PC-3 (cell line): ENCODE measurements around the gene HOXB1. TPM values are rescaled to one million over a fixed set of nuclear protein-coding genes. Genes with fewer than 3 reads are reported as not detected.
A peak's percentile ranks its signal among the peaks of the same experiment; 100 is the strongest.
"Not testable (repeated sequence)": the region's sequence is repeated elsewhere in the genome, so short reads cannot be mapped to it uniquely, and the experiment has no call there.

Experiments used
- ATAC-seq: fragments of 200-7000 bp; cut with Tn5 transposase; 2 replicates; pipeline ENCODE4 v1.9.1; 2020; ENCODE audit warnings: mild to moderate bottlenecking, moderate library complexity
- BruUV-seq: library from RNA; stranded (reverse); fragments of 400-500 nt; replicated peaks from 2 replicates; lab custom pipeline; 2021; lab: Mats Ljungman, UMichigan
- CTCF ChIA-PET: fragments of 300-600 bp; sonication (Branson Sonifier 250); formaldehyde crosslinking; loops from one replicate; lab custom pipeline; 2022; ENCODE audit warnings: antibody characterized with exemption; lab: Charles Lee
- POLR2A ChIA-PET: fragments of 300-600 bp; sonication (Branson Sonifier 250); formaldehyde crosslinking; loops from one replicate; lab custom pipeline; 2022; ENCODE audit warnings: antibody characterized with exemption; ENCODE audit not compliant: unreplicated experiment; lab: Charles Lee
- DNase-seq: peaks from one replicate; pipeline ENCODE4 v3.0.0-alpha.2; 2015
- H2AFZ ChIP-seq: fragments of 300-600 bp; sonication (generic); 2 replicates; pipeline ENCODE4 v1.6.0; 2016; ENCODE audit warnings: antibody characterized with exemption, low read length
- H3F3A ChIP-seq: fragments of 300-600 bp; sonication (generic); one replicate; pipeline ENCODE4 v1.6.0; 2017; ENCODE audit warnings: antibody characterized with exemption, low read length, control low read depth, mild to moderate bottlenecking; ENCODE audit not compliant: unreplicated experiment
- H3K27ac ChIP-seq: fragments of 300-600 bp; sonication (generic); 2 replicates; pipeline ENCODE4 v1.5.1; 2016; ENCODE audit warnings: mild to moderate bottlenecking, low read length
- H3K27me3 ChIP-seq: fragments of 300-600 bp; sonication (generic); 2 replicates; pipeline ENCODE4 v1.6.1; 2016; ENCODE audit warnings: low read length, mixed read lengths
- H3K36me3 ChIP-seq: fragments of 300-600 bp; sonication (generic); 2 replicates; pipeline ENCODE4 v1.6.1; 2016; ENCODE audit warnings: low read depth, mixed run types, low read length, mixed read lengths
- H3K4me1 ChIP-seq: fragments of 300-600 bp; sonication (generic); 2 replicates; pipeline ENCODE4 v1.5.1; 2016; ENCODE audit warnings: low read length; ENCODE audit not compliant: insufficient read depth
- H3K4me2 ChIP-seq: fragments of 300-600 bp; sonication (generic); 2 replicates; pipeline ENCODE4 v1.6.0; 2016; ENCODE audit warnings: low read length
- H3K4me3 ChIP-seq: fragments of 300-600 bp; sonication (generic); 2 replicates; pipeline ENCODE4 v1.5.1; 2016; ENCODE audit warnings: mild to moderate bottlenecking, low read length, mixed read lengths
- H3K79me2 ChIP-seq: fragments of 300-600 bp; sonication (generic); 2 replicates; pipeline ENCODE4 v1.6.1; 2017; ENCODE audit warnings: low read length, mixed read lengths
- H3K9ac ChIP-seq: fragments of 300-600 bp; sonication (generic); 2 replicates; pipeline ENCODE4 v1.6.0; 2016; ENCODE audit warnings: mild to moderate bottlenecking, low read length
- H3K9me2 ChIP-seq: fragments of 300-600 bp; sonication (generic); replicated peaks from 2 replicates; pipeline ENCODE4 v1.6.1; 2016; ENCODE audit warnings: mixed run types, low read length, mixed read lengths
- H3K9me3 ChIP-seq: fragments of 300-600 bp; sonication (generic); 2 replicates; pipeline ENCODE4 v1.6.1; 2016; ENCODE audit warnings: low read length, mixed read lengths
- H4K20me1 ChIP-seq: fragments of 300-600 bp; sonication (generic); 2 replicates; pipeline ENCODE4 v1.6.1; 2016; ENCODE audit warnings: low read length, mixed read lengths
- EZH2 ChIP-seq: fragments of 300-600 bp; sonication (generic); IDR thresholded peaks from one replicate; pipeline ENCODE4 v1.6.1; 2017; ENCODE audit warnings: antibody characterized with exemption, mild to moderate bottlenecking, low read length; ENCODE audit not compliant: unreplicated experiment
- EZH2phosphoT487 ChIP-seq: fragments of 300-600 bp; sonication (generic); IDR thresholded peaks from 2 replicates; pipeline ENCODE4 v1.6.1; 2018; ENCODE audit warnings: mild to moderate bottlenecking, antibody characterized with exemption, low read length, borderline replicate concordance
- intact Hi-C: fragments of 100-400 bp; cut with micrococcal nuclease; formaldehyde crosslinking; loops from 2 replicates; pipeline ENCODE4 v1.9.0; 2023
- total RNA-seq: library from RNA; depleted of rRNA; stranded (reverse); fragments of >200 nt; gene quantifications from 2 replicates; pipeline ENCODE4 v1.2.3, GENCODE V29; 2014
- TF ChIP-seq, protein P1 (sequence below): fragments of 300-600 bp; sonication (generic); conservative IDR thresholded peaks from 2 replicates; pipeline ENCODE4 v1.5.1; 2017; ENCODE audit warnings: antibody characterized with exemption, low read depth, mild to moderate bottlenecking, low read length

HOXB1 gene
- total RNA-seq, 1 experiment from 2014 or later: not detected

DNA sequence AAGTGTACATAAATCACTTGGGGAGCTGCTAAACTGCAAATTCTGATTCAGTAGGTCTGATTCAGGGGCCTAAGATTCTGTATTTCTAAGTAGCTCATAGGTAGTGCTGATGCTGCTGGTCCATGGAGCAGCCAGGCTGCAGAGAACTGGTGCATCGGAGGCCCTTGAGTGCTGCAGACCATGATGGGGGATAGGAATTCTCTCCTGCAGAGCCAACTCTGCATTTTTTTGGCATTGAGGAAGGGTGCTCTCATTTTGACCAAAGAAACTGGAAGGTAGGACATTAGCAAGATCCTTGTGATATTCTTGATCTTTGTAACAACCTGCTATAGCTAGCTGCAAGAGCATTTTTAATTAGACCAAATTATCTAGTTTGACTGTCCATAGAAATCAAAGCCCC is 9.4 kb upstream of the HOXB1 start:
- DNase-seq (no peak), ATAC-seq (no peak)
- Histone ChIP-seq H3K9me3 (no peaks in the 10 kb centered on the region), H3K79me2 (no peaks in the 10 kb centered on the region), H3K27ac (no peak overlapping the region), H3K4me2 (no peak overlapping the region), H3K4me1 (0 out of 2 replicates have a peak, but pooled peaks cover 3% of the 10 kb centered on the region), H3K27me3 (no peaks in the 10 kb centered on the region), H3K36me3 (no peaks in the 10 kb centered on the region), H3K9me2 (no peaks in the 10 kb centered on the region), H3K4me3 (no peak overlapping the region), H3F3A (no peaks in the 10 kb centered on the region), H4K20me1 (no peaks in the 10 kb centered on the region), H3K9ac (no peak overlapping the region), H2AFZ (no peak overlapping the region)
- BruUV-seq: no TSS peak
- ChIA-PET POLR2A (interaction anchor here (1.0 kb wide), 1 partner anchor 15 kb away, joined by 3 read pairs; no protein-coding TSS in a partner anchor), CTCF (no interaction called here)
- intact Hi-C loops: no loop called here
- no peak for TF ChIP-seq EZH2phosphoT487

DNA sequence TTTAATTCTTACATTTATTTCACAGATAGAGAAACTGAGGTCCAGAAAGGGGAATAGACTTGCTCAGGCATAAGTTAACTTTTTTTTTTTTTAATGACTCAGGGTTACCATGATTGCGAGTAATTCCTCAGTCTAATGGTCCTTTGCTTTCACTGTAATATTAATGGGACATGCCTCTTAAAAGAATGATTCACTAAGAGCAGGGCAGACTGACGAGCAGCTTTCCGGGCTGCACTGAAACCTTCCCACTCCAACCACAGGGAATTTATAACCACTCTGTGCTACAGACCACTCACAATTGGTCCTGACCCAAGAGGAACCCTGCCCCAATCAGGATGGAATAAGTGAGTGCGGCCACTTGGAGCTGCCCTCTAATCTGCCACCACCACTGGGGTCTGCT is 8.4 kb upstream of the HOXB1 start:
- ATAC-seq: peak; percentile 68
- Histone ChIP-seq H3K9me3 (no peaks in the 10 kb centered on the region), H3F3A (no peaks in the 10 kb centered on the region), H3K36me3 (no peaks in the 10 kb centered on the region), H3K27me3 (no peaks in the 10 kb centered on the region), H3K27ac (no peak overlapping the region), H3K9me2 (no peaks in the 10 kb centered on the region), H2AFZ (no peak overlapping the region), H4K20me1 (no peaks in the 10 kb centered on the region), H3K9ac (no peak overlapping the region), H3K4me3 (no peak overlapping the region), H3K4me1 (0 out of 2 replicates have a peak, but pooled peaks cover 3% of the 10 kb centered on the region), H3K4me2 (no peak overlapping the region), H3K79me2 (no peaks in the 10 kb centered on the region)
- intact Hi-C loops: loop anchor here (5.0 kb wide), 1 partner anchor 112 kb away; no protein-coding TSS in a partner anchor
- POLR2A ChIA-PET: no interaction called here
- no TSS peak for BruUV-seq
- CTCF ChIA-PET: no interaction called here
- DNase-seq: peak; percentile 57
- TF ChIP-seq, protein P1, sequence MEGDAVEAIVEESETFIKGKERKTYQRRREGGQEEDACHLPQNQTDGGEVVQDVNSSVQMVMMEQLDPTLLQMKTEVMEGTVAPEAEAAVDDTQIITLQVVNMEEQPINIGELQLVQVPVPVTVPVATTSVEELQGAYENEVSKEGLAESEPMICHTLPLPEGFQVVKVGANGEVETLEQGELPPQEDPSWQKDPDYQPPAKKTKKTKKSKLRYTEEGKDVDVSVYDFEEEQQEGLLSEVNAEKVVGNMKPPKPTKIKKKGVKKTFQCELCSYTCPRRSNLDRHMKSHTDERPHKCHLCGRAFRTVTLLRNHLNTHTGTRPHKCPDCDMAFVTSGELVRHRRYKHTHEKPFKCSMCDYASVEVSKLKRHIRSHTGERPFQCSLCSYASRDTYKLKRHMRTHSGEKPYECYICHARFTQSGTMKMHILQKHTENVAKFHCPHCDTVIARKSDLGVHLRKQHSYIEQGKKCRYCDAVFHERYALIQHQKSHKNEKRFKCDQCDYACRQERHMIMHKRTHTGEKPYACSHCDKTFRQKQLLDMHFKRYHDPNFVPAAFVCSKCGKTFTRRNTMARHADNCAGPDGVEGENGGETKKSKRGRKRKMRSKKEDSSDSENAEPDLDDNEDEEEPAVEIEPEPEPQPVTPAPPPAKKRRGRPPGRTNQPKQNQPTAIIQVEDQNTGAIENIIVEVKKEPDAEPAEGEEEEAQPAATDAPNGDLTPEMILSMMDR: no peak
- TF ChIP-seq EZH2phosphoT487 (no peak), EZH2 (no peak)

- no peak overlapping the region for H3K27ac ChIP-seq
- no peaks in the 10 kb centered on the region for H3K9me3 ChIP-seq
- intact Hi-C loops: loop anchor here (5.0 kb wide), 1 partner anchor 110 kb away; no protein-coding TSS in a partner anchor
- no peaks in the 10 kb centered on the region for H3F3A ChIP-seq
- H3K9ac ChIP-seq: no peak overlapping the region
- H3K4me1 ChIP-seq: 0 out of 2 replicates have a peak, but pooled peaks cover 3% of the 10 kb centered on the region
- H3K79me2 ChIP-seq: no peaks in the 10 kb centered on the region
- no peaks in the 10 kb centered on the region for H3K27me3 ChIP-seq
- CTCF ChIA-PET: no interaction called here
- DNase-seq (no peak), ATAC-seq (no peak)
- H4K20me1 ChIP-seq: no peaks in the 10 kb centered on the region
- H3K9me2 ChIP-seq: no peaks in the 10 kb centered on the region
- TF ChIP-seq EZH2phosphoT487 (no peak), EZH2 (no peak)
- TF ChIP-seq, protein P1: no peak
- POLR2A ChIA-PET: no interaction called here
- peak overlapping the region; percentile 29; the same call in 1 of the 2 replicates for H2AFZ ChIP-seq
- no peak overlapping the region for H3K4me3 ChIP-seq
- no peak overlapping the region for H3K4me2 ChIP-seq
- no TSS peak for BruUV-seq
- H3K36me3 ChIP-seq: no peaks in the 10 kb centered on the region
These were observed 6.5 kb upstream of the HOXB1 start for GRCh38 chr17:48537316-48537715.

- H3K9me3 ChIP-seq, CTCF ChIA-PET, H3K27me3 ChIP-seq, H3K27ac ChIP-seq, H3K9ac ChIP-seq, H3K79me2 ChIP-seq, H3F3A ChIP-seq, H4K20me1 ChIP-seq, H3K4me1 ChIP-seq, H3K4me3 ChIP-seq, H3K36me3 ChIP-seq, POLR2A ChIA-PET, BruUV-seq, H3K4me2 ChIP-seq, H3K9me2 ChIP-seq, H2AFZ ChIP-seq: not testable (repeated sequence)
- DNase-seq (peak; percentile 41), ATAC-seq (peak; percentile 47)
- intact Hi-C loops: loop anchor here (5.0 kb wide), 1 partner anchor 109 kb away; no protein-coding TSS in a partner anchor
These were observed 5.2 kb upstream of the HOXB1 start for GRCh38 chr17:48535793-48536559.
